KMS-11 (cell line): ENCODE measurements around the gene B4GALT3.

ENCODE experiments used
- H2AFZ ChIP-seq: fragments of 200-600 bp; sonication (generic); 2 replicates; pipeline ENCODE4 v1.6.1; 2016; ENCODE audit warnings: antibody characterized with exemption, mixed run types, low read depth
- H3K27ac ChIP-seq: fragments of 200-600 bp; sonication (generic); 2 replicates; pipeline ENCODE4 v1.6.1; 2016; ENCODE audit warnings: mild to moderate bottlenecking, mixed run types
- H3K27me3 ChIP-seq: fragments of 200-600 bp; sonication (generic); 2 replicates; pipeline ENCODE4 v1.6.1; 2017; ENCODE audit warnings: mild to moderate bottlenecking, low read depth, mixed run types, moderate library complexity; ENCODE audit not compliant: insufficient read depth
- H3K36me3 ChIP-seq: fragments of 200-600 bp; sonication (generic); 2 replicates; pipeline ENCODE4 v1.6.1; 2017; ENCODE audit warnings: mild to moderate bottlenecking, mixed run types; ENCODE audit not compliant: insufficient read depth
- H3K4me1 ChIP-seq: fragments of 200-600 bp; sonication (generic); 2 replicates; pipeline ENCODE4 v1.6.1; 2016; ENCODE audit warnings: mild to moderate bottlenecking, low read depth, mixed run types; ENCODE audit not compliant: poor library complexity, severe bottlenecking
- H3K4me2 ChIP-seq: fragments of 200-600 bp; sonication (generic); 2 replicates; pipeline ENCODE4 v1.7.0; 2016; ENCODE audit warnings: mild to moderate bottlenecking, mixed run types
- H3K4me3 ChIP-seq: fragments of 200-600 bp; sonication (generic); IDR thresholded peaks from 2 replicates; pipeline ENCODE4 v1.6.1; 2017; ENCODE audit warnings: low read depth, low read length, mixed read lengths; ENCODE audit not compliant: insufficient read depth
- H3K79me2 ChIP-seq: fragments of 200-600 bp; sonication (generic); 2 replicates; pipeline ENCODE4 v1.6.1; 2016; ENCODE audit warnings: low read depth, mixed run types; ENCODE audit not compliant: insufficient read depth
- H3K9ac ChIP-seq: fragments of 200-600 bp; sonication (generic); 2 replicates; pipeline ENCODE4 v1.6.1; 2016; ENCODE audit warnings: mild to moderate bottlenecking, mixed run types
- H4K20me1 ChIP-seq: fragments of 200-600 bp; sonication (generic); 2 replicates; pipeline ENCODE4 v1.6.1; 2016; ENCODE audit warnings: mild to moderate bottlenecking, mixed run types; ENCODE audit not compliant: insufficient read depth
- TF ChIP-seq, protein P1 (sequence below): fragments of 200-600 bp; sonication (generic); conservative IDR thresholded peaks from 2 replicates; pipeline ENCODE4 v1.6.1; 2017; ENCODE audit warnings: low read depth, mild to moderate bottlenecking, antibody characterized with exemption, low read length, moderate library complexity, mixed read lengths

Gene B4GALT3

DNA sequence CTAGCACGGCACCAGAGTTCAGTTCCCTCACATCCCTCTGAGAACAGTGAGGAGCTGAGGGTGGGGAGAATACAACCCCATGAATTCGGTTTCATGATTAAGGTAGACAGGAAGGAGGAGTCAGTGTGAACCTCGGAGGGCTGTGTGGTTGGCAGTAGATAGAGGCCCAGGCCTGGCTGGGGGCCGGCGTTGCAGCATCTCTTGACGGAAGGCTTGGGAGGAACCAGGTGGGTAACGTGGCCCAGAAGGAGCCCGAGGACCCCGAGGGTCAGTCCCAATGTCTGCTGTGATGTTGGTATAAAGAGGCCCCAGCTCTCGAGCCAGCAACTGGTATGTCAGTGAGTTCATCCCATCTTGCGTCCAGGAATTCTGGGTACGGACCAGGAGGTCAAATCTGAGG is 5.6 kb downstream of the B4GALT3 start:
- H3K27ac ChIP-seq: no peak overlapping the region
- H3K9ac ChIP-seq: no peak overlapping the region
- TF ChIP-seq, protein P1, sequence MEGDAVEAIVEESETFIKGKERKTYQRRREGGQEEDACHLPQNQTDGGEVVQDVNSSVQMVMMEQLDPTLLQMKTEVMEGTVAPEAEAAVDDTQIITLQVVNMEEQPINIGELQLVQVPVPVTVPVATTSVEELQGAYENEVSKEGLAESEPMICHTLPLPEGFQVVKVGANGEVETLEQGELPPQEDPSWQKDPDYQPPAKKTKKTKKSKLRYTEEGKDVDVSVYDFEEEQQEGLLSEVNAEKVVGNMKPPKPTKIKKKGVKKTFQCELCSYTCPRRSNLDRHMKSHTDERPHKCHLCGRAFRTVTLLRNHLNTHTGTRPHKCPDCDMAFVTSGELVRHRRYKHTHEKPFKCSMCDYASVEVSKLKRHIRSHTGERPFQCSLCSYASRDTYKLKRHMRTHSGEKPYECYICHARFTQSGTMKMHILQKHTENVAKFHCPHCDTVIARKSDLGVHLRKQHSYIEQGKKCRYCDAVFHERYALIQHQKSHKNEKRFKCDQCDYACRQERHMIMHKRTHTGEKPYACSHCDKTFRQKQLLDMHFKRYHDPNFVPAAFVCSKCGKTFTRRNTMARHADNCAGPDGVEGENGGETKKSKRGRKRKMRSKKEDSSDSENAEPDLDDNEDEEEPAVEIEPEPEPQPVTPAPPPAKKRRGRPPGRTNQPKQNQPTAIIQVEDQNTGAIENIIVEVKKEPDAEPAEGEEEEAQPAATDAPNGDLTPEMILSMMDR: no peak
- H3K79me2 ChIP-seq: peaks cover 34% of the 10 kb centered on the region
- H3K4me3 ChIP-seq: no peak overlapping the region
- peaks cover 59% of the 10 kb centered on the region for H3K4me1 ChIP-seq
- H3K36me3 ChIP-seq: peaks cover 31% of the 10 kb centered on the region; the same call in 1 of the 2 replicates
- no peaks in the 10 kb centered on the region for H4K20me1 ChIP-seq
- H2AFZ ChIP-seq: no peak overlapping the region
- H3K4me2 ChIP-seq: no peak overlapping the region
- H3K27me3 ChIP-seq: no peaks in the 10 kb centered on the region

DNA sequence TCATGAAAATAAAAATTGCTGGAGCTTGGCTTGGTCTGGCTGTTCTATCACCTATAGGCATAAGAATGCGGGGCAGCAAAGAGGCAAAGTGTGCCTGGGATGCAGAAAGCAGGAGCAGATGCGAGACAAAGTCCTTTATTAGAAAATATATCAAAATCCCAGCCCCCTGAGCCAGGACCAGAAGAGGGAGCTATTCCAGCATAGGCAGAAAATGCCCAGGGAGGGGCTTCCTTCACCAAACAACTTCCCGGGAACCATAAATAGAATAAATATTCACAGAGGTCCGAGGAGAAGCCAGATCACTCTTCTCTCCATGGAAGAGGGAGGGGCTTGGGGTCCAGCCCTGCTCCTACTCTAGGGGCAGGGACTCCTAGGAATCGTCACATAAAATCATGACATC is 6.1 kb downstream of the B4GALT3 start:
- peaks cover 31% of the 10 kb centered on the region; the same call in 1 of the 2 replicates for H3K36me3 ChIP-seq
- H3K9ac ChIP-seq: no peak overlapping the region
- TF ChIP-seq, protein P1: peak; percentile 67
- H3K27me3 ChIP-seq: no peaks in the 10 kb centered on the region
- H3K4me3 ChIP-seq: no peak overlapping the region
- H3K4me1 ChIP-seq: peaks cover 56% of the 10 kb centered on the region
- no peak overlapping the region; the same call in 1 of the 2 replicates for H3K27ac ChIP-seq
- no peak overlapping the region for H2AFZ ChIP-seq
- H3K4me2 ChIP-seq: no peak overlapping the region
- H3K79me2 ChIP-seq: peaks cover 29% of the 10 kb centered on the region
- H4K20me1 ChIP-seq: no peaks in the 10 kb centered on the region

DNA sequence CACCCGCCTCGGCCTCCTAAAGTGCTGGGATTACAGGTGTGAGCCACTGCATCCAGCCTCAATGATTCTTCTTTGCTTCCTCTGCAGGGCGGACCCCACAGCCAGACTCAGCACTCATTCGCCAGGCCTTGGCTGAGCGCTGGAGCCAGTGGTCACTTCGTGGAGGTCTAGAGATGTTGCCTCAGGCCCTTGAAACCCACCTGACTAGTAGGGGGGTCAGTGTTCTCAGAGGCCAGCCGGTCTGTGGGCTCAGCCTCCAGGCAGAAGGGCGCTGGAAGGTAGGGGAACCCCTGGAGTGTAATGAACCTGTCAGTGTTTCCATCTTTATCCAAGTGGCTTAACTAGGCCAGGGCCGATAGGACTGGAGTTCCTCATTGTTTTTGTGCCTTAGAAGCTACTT is 8.4 kb downstream of the B4GALT3 start:
- Histone ChIP-seq H3K9ac (no peak overlapping the region), H3K79me2 (0 out of 2 replicates have a peak, but pooled peaks cover 13% of the 10 kb centered on the region), H2AFZ (no peak overlapping the region), H3K4me1 (peaks cover 48% of the 10 kb centered on the region), H4K20me1 (no peaks in the 10 kb centered on the region), H3K27ac (no peak overlapping the region), H3K4me3 (no peak overlapping the region), H3K4me2 (no peak overlapping the region), H3K36me3 (peaks cover 24% of the 10 kb centered on the region; the same call in 1 of the 2 replicates), H3K27me3 (no peaks in the 10 kb centered on the region)
- TF ChIP-seq, protein P1: no peak

DNA sequence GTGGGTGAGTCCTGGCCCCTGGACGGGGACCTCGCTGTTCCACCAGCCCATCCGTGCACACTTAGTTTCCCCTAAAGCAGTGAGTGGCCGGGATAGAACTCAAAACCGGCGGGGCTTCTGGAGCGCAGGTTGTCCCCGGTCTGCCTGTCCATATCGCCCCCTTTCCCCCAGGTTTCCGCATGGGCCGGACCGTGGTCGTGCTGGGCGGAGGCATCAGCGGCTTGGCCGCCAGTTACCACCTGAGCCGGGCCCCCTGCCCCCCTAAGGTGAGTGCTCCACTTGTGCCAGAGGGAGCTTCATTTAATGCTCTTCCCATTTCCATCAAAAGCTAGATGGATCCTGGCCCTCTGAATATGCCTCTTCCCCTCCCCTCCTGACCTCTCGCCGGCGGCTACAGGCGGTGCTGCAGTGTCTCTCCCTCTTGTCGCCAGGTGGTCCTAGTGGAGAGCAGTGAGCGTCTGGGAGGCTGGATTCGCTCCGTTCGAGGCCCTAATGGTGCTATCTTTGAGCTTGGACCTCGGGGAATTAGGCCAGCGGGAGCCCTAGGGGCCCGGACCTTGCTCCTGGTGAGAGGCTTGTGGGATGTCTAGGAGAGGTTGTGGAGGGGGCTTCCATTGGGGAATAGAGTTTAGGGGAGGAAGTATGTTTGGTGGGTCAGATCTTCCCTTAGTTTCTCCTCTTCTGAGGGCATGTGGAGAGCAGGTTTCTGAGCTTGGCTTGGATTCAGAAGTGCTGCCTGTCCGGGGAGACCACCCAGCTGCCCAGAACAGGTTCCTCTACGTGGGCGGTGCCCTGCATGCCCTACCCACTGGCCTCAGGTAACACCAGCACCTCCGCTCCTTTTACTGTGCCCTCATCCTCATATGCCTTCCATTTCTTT is 10.4 kb downstream of the B4GALT3 start:
- Histone ChIP-seq H2AFZ (peak overlapping the region; percentile 74), H3K27ac (peak overlapping the region; percentile 84), H3K27me3 (no peaks in the 10 kb centered on the region), H3K9ac (peak overlapping the region; percentile 63), H3K4me3 (peak overlapping the region; percentile 96), H4K20me1 (no peaks in the 10 kb centered on the region), H3K79me2 (no peaks in the 10 kb centered on the region), H3K36me3 (peaks cover 10% of the 10 kb centered on the region; the same call in 1 of the 2 replicates), H3K4me1 (peaks cover 29% of the 10 kb centered on the region), H3K4me2 (peak overlapping the region; percentile 99)
- TF ChIP-seq, protein P1: no peak
